Endodermal cell (in vitro differentiated cells): ENCODE results near the gene GTF2F1. TPM values are rescaled to one million over a fixed set of nuclear protein-coding genes. Genes with fewer than 3 reads are reported as not detected.
"Not testable (repeated sequence)": the region's sequence is repeated elsewhere in the genome, so short reads cannot be mapped to it uniquely, and the experiment has no call there.

ENCODE experiments used
- DNase-seq: peaks from one replicate; pipeline ENCODE4 v3.0.0-alpha.2; 2017
- H3K27ac ChIP-seq: 2 replicates; pipeline ENCODE4 v1.5.1; 2013; ENCODE audit warnings: mild to moderate bottlenecking, low read depth, low read length, moderate library complexity
- H3K27me3 ChIP-seq: 2 replicates; pipeline ENCODE4 v1.6.1; 2013; ENCODE audit warnings: mild to moderate bottlenecking, low read length, moderate library complexity; ENCODE audit not compliant: insufficient read depth, control insufficient read depth, poor library complexity, severe bottlenecking
- H3K36me3 ChIP-seq: 2 replicates; pipeline ENCODE4 v1.7.0; 2013; ENCODE audit warnings: mild to moderate bottlenecking, low read length, moderate library complexity; ENCODE audit not compliant: control insufficient read depth, insufficient read depth
- H3K4me1 ChIP-seq: one replicate; pipeline ENCODE4 v1.7.0; 2013; ENCODE audit warnings: low read length; ENCODE audit not compliant: control insufficient read depth, insufficient read depth
- H3K4me3 ChIP-seq: 2 replicates; pipeline ENCODE4 v1.5.1; 2013; ENCODE audit warnings: mild to moderate bottlenecking, low read length, moderate library complexity
- H3K9ac ChIP-seq: 2 replicates; pipeline ENCODE4 v1.6.1; 2013; ENCODE audit warnings: mild to moderate bottlenecking, low read length, moderate library complexity; ENCODE audit not compliant: poor library complexity, severe bottlenecking; ENCODE audit errors: extremely low read depth
- H3K9me3 ChIP-seq: 2 replicates; pipeline ENCODE4 v1.6.1; 2013; ENCODE audit warnings: mild to moderate bottlenecking, low read length, moderate library complexity; ENCODE audit not compliant: control insufficient read depth
- H3K27ac Mint-ChIP-seq: 2 replicates; pipeline ENCODE4 v1.8.0; 2020; ENCODE audit warnings: mixed read lengths
- H3K27me3 Mint-ChIP-seq: 2 replicates; pipeline ENCODE4 v1.8.0; 2021; ENCODE audit warnings: mild to moderate bottlenecking, mixed read lengths; ENCODE audit not compliant: insufficient read depth
- H3K36me3 Mint-ChIP-seq: 2 replicates; pipeline ENCODE4 v1.8.0; 2020; ENCODE audit warnings: low read depth, mixed read lengths
- H3K4me1 Mint-ChIP-seq: 2 replicates; pipeline ENCODE4 v1.8.0; 2020; ENCODE audit warnings: mixed read lengths
- H3K4me3 Mint-ChIP-seq: 2 replicates; pipeline ENCODE4 v1.8.0; 2020; ENCODE audit warnings: mild to moderate bottlenecking, moderate library complexity, mixed read lengths
- H3K9me3 Mint-ChIP-seq: 2 replicates; pipeline ENCODE4 v1.8.0; 2020; ENCODE audit warnings: mild to moderate bottlenecking, mixed read lengths
- CTCF ChIP-seq: fragments of 200-600 bp; sonication (generic); conservative IDR thresholded peaks from 2 replicates; pipeline ENCODE4 v1.5.0; 2021; ENCODE audit warnings: antibody characterized with exemption, mild to moderate bottlenecking
- WGBS, 2 experiments: methylation state at CpG; one replicate each; pipeline versions ENCODE4 v1.1.5 to v1.1.7; 2013; ENCODE audit warnings: missing lambda C conversion rate in 2 of 2, mixed read lengths in 1 of 2; ENCODE audit not compliant: insufficient coverage in 1 of 2, insufficient read length in 1 of 2; 5-methylcytosine and 5-hydroxymethylcytosine counted together
- total RNA-seq, 2 donors: library from RNA; stranded (reverse); fragmentation: NEBNext Ultra II Directional in 1 of 2; extraction: Animal tissue kit (Norgen Biotek cat#: 25700) in 1 of 2; gene quantifications; 2 replicates in 1 of 2; 3 replicates in 1 of 2; pipeline ENCODE4 v1.2.1, GENCODE V29; 2021

Gene GTF2F1
- total RNA-seq, 2 donors from 2014 or later: 59.2 to 66.4 TPM

- WGBS, 2 experiments: 73 to 74% methylated on average over 8 to 10 of the region's 11 CpGs
- no peak overlapping the region for H3K9ac ChIP-seq
- DNase-seq: no peak
- Mint-ChIP-seq H3K4me3 (no peak overlapping the region), H3K9me3 (peaks cover 1% of the 10 kb centered on the region), H3K27me3 (peaks cover 30% of the 10 kb centered on the region), H3K27ac (no peak overlapping the region), H3K4me1 (no peaks in the 10 kb centered on the region), H3K36me3 (no peaks in the 10 kb centered on the region)
- TF ChIP-seq CTCF: no peak
- no peak overlapping the region for H3K27ac ChIP-seq
- peaks cover 7% of the 10 kb centered on the region for H3K27me3 ChIP-seq
- no peaks in the 10 kb centered on the region for H3K4me1 ChIP-seq
- H3K4me3 ChIP-seq: no peak overlapping the region
- no peaks in the 10 kb centered on the region for H3K9me3 ChIP-seq
- no peaks in the 10 kb centered on the region for H3K36me3 ChIP-seq
Measured at GRCh38 chr19:6433165-6433564, 40.2 kb upstream of the GTF2F1 start.

GRCh38 chr19:6431891-6432290 lies 38.9 kb upstream of the GTF2F1 start:
- Mint-ChIP-seq H3K9me3 (no peaks in the 10 kb centered on the region), H3K27me3 (peaks cover 34% of the 10 kb centered on the region), H3K36me3 (no peaks in the 10 kb centered on the region), H3K4me1 (no peaks in the 10 kb centered on the region), H3K27ac (no peak overlapping the region), H3K4me3 (no peak overlapping the region)
- H3K4me3 ChIP-seq: no peak overlapping the region
- TF ChIP-seq CTCF: no peak
- no peak overlapping the region for H3K27ac ChIP-seq
- H3K9me3 ChIP-seq: no peaks in the 10 kb centered on the region
- H3K4me1 ChIP-seq: no peaks in the 10 kb centered on the region
- 83 to 92% methylated on average over 2 to 11 of the region's 11 CpGs for WGBS, 2 experiments
- H3K27me3 ChIP-seq: peaks cover 7% of the 10 kb centered on the region
- H3K9ac ChIP-seq: no peak overlapping the region
- H3K36me3 ChIP-seq: no peaks in the 10 kb centered on the region
- no peak for DNase-seq

GRCh38 chr19:6429419-6430221 lies 36.7 kb upstream of the GTF2F1 start:
- no peaks in the 10 kb centered on the region for H3K36me3 Mint-ChIP-seq
- no peak overlapping the region for H3K4me3 Mint-ChIP-seq
- Histone ChIP-seq H3K27me3 (peaks cover 7% of the 10 kb centered on the region), H3K4me1 (no peaks in the 10 kb centered on the region), H3K4me3 (no peak overlapping the region), H3K27ac (no peak overlapping the region), H3K36me3 (no peaks in the 10 kb centered on the region), H3K9me3 (peaks cover 6% of the 10 kb centered on the region), H3K9ac (no peak overlapping the region)
- H3K27me3 Mint-ChIP-seq: peaks cover 34% of the 10 kb centered on the region
- no peak for TF ChIP-seq CTCF
- no peaks in the 10 kb centered on the region for H3K4me1 Mint-ChIP-seq
- peaks cover 11% of the 10 kb centered on the region for H3K9me3 Mint-ChIP-seq
- WGBS, 2 experiments: 53 to 70% methylated on average over 8 to 20 of the region's 20 CpGs
- no peak for DNase-seq
- H3K27ac Mint-ChIP-seq: no peak overlapping the region

- H3K27me3 Mint-ChIP-seq: peaks cover 32% of the 10 kb centered on the region
- H3K36me3 Mint-ChIP-seq: not testable (repeated sequence)
- WGBS, 2 experiments: 84 to 92% methylated on average over 2 of the region's 2 CpGs
Measured at GRCh38 chr19:6428692-6429418, 35.9 kb upstream of the GTF2F1 start.

More at GRCh38 chr19:6428692-6429418, 35.9 kb upstream of the GTF2F1 start:
- not testable (repeated sequence) for H3K4me3 ChIP-seq, H3K27me3 ChIP-seq, H3K4me3 Mint-ChIP-seq, DNase-seq, H3K36me3 ChIP-seq, H3K27ac Mint-ChIP-seq, H3K4me1 ChIP-seq, H3K27ac ChIP-seq, H3K9me3 ChIP-seq, H3K9ac ChIP-seq, H3K4me1 Mint-ChIP-seq
- peaks cover 11% of the 10 kb centered on the region for H3K9me3 Mint-ChIP-seq
